Effector memory CD4-positive, alpha-beta T cell (primary cell): ENCODE data around the gene MAN1A2.

Experiments
- DNase-seq, 3 donors: peaks; one replicate each; pipeline ENCODE4 v3.0.0-alpha.2; 2020
- H3K27ac ChIP-seq: 2 replicates; pipeline ENCODE4 v1.7.0; 2013; ENCODE audit warnings: mild to moderate bottlenecking, low read length, moderate library complexity; ENCODE audit not compliant: insufficient read depth, poor library complexity, severe bottlenecking
- H3K27me3 ChIP-seq: replicated peaks from 2 replicates; pipeline ENCODE4 v1.7.0; 2013; ENCODE audit warnings: mild to moderate bottlenecking, low read length; ENCODE audit not compliant: insufficient read depth, control insufficient read depth, poor library complexity, severe bottlenecking
- H3K36me3 ChIP-seq: 2 replicates; pipeline ENCODE4 v1.7.0; 2013; ENCODE audit warnings: mild to moderate bottlenecking, low read length, moderate library complexity; ENCODE audit not compliant: control insufficient read depth, insufficient read depth
- H3K4me1 ChIP-seq: 2 replicates; pipeline ENCODE4 v1.7.0; 2013; ENCODE audit warnings: low read length, mild to moderate bottlenecking; ENCODE audit not compliant: control insufficient read depth, insufficient read depth, poor library complexity, severe bottlenecking
- H3K4me3 ChIP-seq: 2 replicates; pipeline ENCODE4 v1.7.0; 2013; ENCODE audit warnings: low read length, low read depth, mild to moderate bottlenecking; ENCODE audit not compliant: insufficient read depth, poor library complexity, severe bottlenecking
- H3K9me3 ChIP-seq: 2 replicates; pipeline ENCODE4 v1.7.0; 2013; ENCODE audit warnings: mild to moderate bottlenecking, low read length, moderate library complexity; ENCODE audit not compliant: control insufficient read depth

MAN1A2 gene

GRCh38 chr1:117559985-117560384 is 192.7 kb downstream of the MAN1A2 start:
- Histone ChIP-seq H3K4me3 (no peak overlapping the region), H3K27ac (no peak overlapping the region), H3K9me3 (no peaks in the 10 kb centered on the region), H3K4me1 (no peaks in the 10 kb centered on the region), H3K36me3 (no peaks in the 10 kb centered on the region), H3K27me3 (no peaks in the 10 kb centered on the region)
- no peak for DNase-seq

- no peaks in the 10 kb centered on the region for H3K9me3 ChIP-seq
- no peak for DNase-seq
- no peak overlapping the region for H3K27ac ChIP-seq
- H3K36me3 ChIP-seq: no peaks in the 10 kb centered on the region
- no peak overlapping the region for H3K4me3 ChIP-seq
- H3K27me3 ChIP-seq: no peaks in the 10 kb centered on the region
- no peaks in the 10 kb centered on the region for H3K4me1 ChIP-seq
Measured at GRCh38 chr1:117561071-117561470, 193.8 kb downstream of the MAN1A2 start.

GRCh38 chr1:117561551-117561950 is 194.3 kb downstream of the MAN1A2 start:
- no peak overlapping the region for H3K27ac ChIP-seq
- H3K4me1 ChIP-seq: no peaks in the 10 kb centered on the region
- H3K36me3 ChIP-seq: no peaks in the 10 kb centered on the region
- H3K9me3 ChIP-seq: no peaks in the 10 kb centered on the region
- H3K4me3 ChIP-seq: no peak overlapping the region
- no peaks in the 10 kb centered on the region for H3K27me3 ChIP-seq
- DNase-seq: no peak

GRCh38 chr1:117562581-117563491 is 195.6 kb downstream of the MAN1A2 start:
- Histone ChIP-seq H3K4me1 (no peaks in the 10 kb centered on the region), H3K4me3 (no peak overlapping the region), H3K9me3 (no peaks in the 10 kb centered on the region), H3K27ac (no peak overlapping the region), H3K36me3 (no peaks in the 10 kb centered on the region), H3K27me3 (no peaks in the 10 kb centered on the region)
- DNase-seq: no peak

GRCh38 chr1:117563492-117563875 is 196.2 kb downstream of the MAN1A2 start:
- Histone ChIP-seq H3K4me3 (no peak overlapping the region), H3K4me1 (no peaks in the 10 kb centered on the region), H3K9me3 (no peaks in the 10 kb centered on the region), H3K36me3 (no peaks in the 10 kb centered on the region), H3K27me3 (no peaks in the 10 kb centered on the region), H3K27ac (no peak overlapping the region)
- no peak for DNase-seq

- no peaks in the 10 kb centered on the region for H3K9me3 ChIP-seq
- no peaks in the 10 kb centered on the region for H3K27me3 ChIP-seq
- H3K4me3 ChIP-seq: no peak overlapping the region
- no peaks in the 10 kb centered on the region for H3K36me3 ChIP-seq
- no peak overlapping the region for H3K27ac ChIP-seq
- DNase-seq: no peak
- H3K4me1 ChIP-seq: no peaks in the 10 kb centered on the region
Measured at GRCh38 chr1:117564227-117565075, 197.2 kb downstream of the MAN1A2 start.

GRCh38 chr1:117565076-117565556 is 197.9 kb downstream of the MAN1A2 start:
- no peak for DNase-seq
- no peaks in the 10 kb centered on the region for H3K4me1 ChIP-seq

GRCh38 chr1:117565745-117566455 is 198.7 kb downstream of the MAN1A2 start:
- H3K9me3 ChIP-seq: no peaks in the 10 kb centered on the region
- H3K36me3 ChIP-seq: no peaks in the 10 kb centered on the region
- no peak for DNase-seq

More at GRCh38 chr1:117565076-117565556, 197.9 kb downstream of the MAN1A2 start:
- H3K27me3 ChIP-seq: no peaks in the 10 kb centered on the region
- H3K9me3 ChIP-seq: no peaks in the 10 kb centered on the region
- H3K36me3 ChIP-seq: no peaks in the 10 kb centered on the region
- no peak overlapping the region for H3K4me3 ChIP-seq
- no peak overlapping the region for H3K27ac ChIP-seq

GRCh38 chr1:117566556-117566955 is 199.3 kb downstream of the MAN1A2 start:
- no peak for DNase-seq

More at GRCh38 chr1:117565745-117566455, 198.7 kb downstream of the MAN1A2 start:
- H3K27me3 ChIP-seq: no peaks in the 10 kb centered on the region
- H3K27ac ChIP-seq: no peak overlapping the region
- H3K4me3 ChIP-seq: no peak overlapping the region
- no peaks in the 10 kb centered on the region for H3K4me1 ChIP-seq

More at GRCh38 chr1:117566556-117566955, 199.3 kb downstream of the MAN1A2 start:
- Histone ChIP-seq H3K4me1 (no peaks in the 10 kb centered on the region), H3K27me3 (no peaks in the 10 kb centered on the region), H3K4me3 (no peak overlapping the region), H3K27ac (no peak overlapping the region), H3K9me3 (no peaks in the 10 kb centered on the region), H3K36me3 (no peaks in the 10 kb centered on the region)
